Aorta (tissue), 5 donors: ENCODE results near the gene EIPR1. TPM values are rescaled to one million over a fixed set of nuclear protein-coding genes. Genes with fewer than 3 reads are reported as not detected.
A peak's percentile ranks its signal among the peaks of the same experiment; 100 is the strongest.

Source experiments
- ATAC-seq: fragments of 200-7000 bp; cut with Tn5 transposase; one replicate; pipeline ENCODE4 v1.9.1; 2022; ENCODE audit warnings: moderate library complexity; ENCODE audit not compliant: low FRiP score
- DNase-seq, 2 donors: peaks; one replicate each; pipeline ENCODE4 v3.0.0-alpha.2; 2020
- H3K27ac ChIP-seq, 2 donors: one replicate each; pipeline ENCODE4 v1.5.1; 2013; ENCODE audit warnings: low read length in 2 of 2, mild to moderate bottlenecking in 2 of 2, moderate library complexity in 2 of 2, control low read depth in 1 of 2, inconsistent platforms in 1 of 2, low read depth in 1 of 2
- H3K27me3 ChIP-seq, 2 donors: one replicate each; pipeline ENCODE4 v1.6.1; 2013; ENCODE audit warnings: control low read depth in 1 of 2, low read length in 1 of 2, mild to moderate bottlenecking in 1 of 2, moderate library complexity in 1 of 2; ENCODE audit not compliant: insufficient read depth in 2 of 2, control insufficient read depth in 1 of 2
- H3K36me3 ChIP-seq, 2 donors: one replicate each; pipeline ENCODE4 v1.6.1; 2013; ENCODE audit warnings: control low read depth in 1 of 2, low read length in 1 of 2, mild to moderate bottlenecking in 1 of 2; ENCODE audit not compliant: insufficient read depth in 2 of 2, control insufficient read depth in 1 of 2
- H3K4me1 ChIP-seq, 2 donors: one replicate each; pipeline ENCODE4 v1.6.1; 2013; ENCODE audit warnings: low read length in 2 of 2, control low read depth in 1 of 2, mild to moderate bottlenecking in 1 of 2, moderate library complexity in 1 of 2; ENCODE audit not compliant: insufficient read depth in 2 of 2, control insufficient read depth in 1 of 2
- H3K4me3 ChIP-seq, 2 donors: one replicate each; pipeline ENCODE4 v1.5.1; 2013; ENCODE audit warnings: low read length in 2 of 2, control low read depth in 1 of 2, mild to moderate bottlenecking in 1 of 2
- H3K9me3 ChIP-seq: one replicate; pipeline ENCODE4 v1.6.1; 2013; ENCODE audit warnings: mild to moderate bottlenecking, low read length; ENCODE audit not compliant: control insufficient read depth
- WGBS, 2 donors: extraction: QIAGEN DNeasy Blood & Tissue Kit; methylation state at CpG; one replicate each; pipeline ENCODE4 v1.1.7; 2013; 5-methylcytosine and 5-hydroxymethylcytosine counted together
- intact Hi-C, 2 donors: fragments of 100-400 bp; cut with DNase I; formaldehyde crosslinking; loops; one replicate each; pipeline versions ENCODE4 v1.14.2 to v1.15.0; 2022
- polyA plus RNA-seq, 2 donors: library from polyadenylated mRNA; stranded (reverse); fragments of 200-250 nt; gene quantifications; one replicate each; pipeline ENCODE4 v1.2.3, GENCODE V29; 2013
- total RNA-seq, 2 donors: library from RNA; stranded (reverse); fragmentation: NEBNext Ultra II Directional; extraction: Animal tissue kit (Norgen Biotek cat#: 25700); gene quantifications; one replicate each; pipeline ENCODE4 v1.2.1, GENCODE V29; 2021
- donor health status: healthy with polysubstance abuse.
- donor health status: Bipolar disorder and iron deficiency.
- donor health status: DM: no; HTN: no; CAD: no.
- donor health status: DM: no; HTN: no; CAD: no.
- donor health status: DM: yes; HTN: yes; CAD: no.

The EIPR1 gene
- total and polyA plus RNA-seq, 4 donors, result 9.7 to 13.7 (median 10.0) TPM

DNA sequence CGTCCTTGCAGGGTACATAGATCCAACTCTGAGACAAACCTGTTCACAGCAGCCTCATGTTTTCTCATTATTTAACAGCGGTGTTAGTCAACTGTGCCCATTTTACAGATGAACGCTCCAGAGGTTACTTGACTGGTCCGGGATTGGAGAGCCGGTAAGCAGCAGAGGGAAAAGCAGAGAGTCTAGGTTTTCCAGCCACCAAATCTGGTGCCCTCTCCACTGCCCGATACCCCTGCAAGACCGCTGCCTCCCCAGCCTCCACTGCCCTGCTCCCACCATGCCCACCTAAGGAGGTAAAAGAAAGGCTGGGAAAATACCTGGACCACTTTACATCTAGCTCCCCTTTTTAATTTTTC, 51.5 kb downstream of the EIPR1 start:
- no peaks in the 10 kb centered on the region for H3K9me3 ChIP-seq
- no peak overlapping the region for H3K4me3 ChIP-seq
- no peaks in the 10 kb centered on the region for H3K4me1 ChIP-seq
- intact Hi-C loops, result no loop called here
- peaks cover 0 to 2% of the 10 kb centered on the region in 2 donors for H3K36me3 ChIP-seq
- H3K27me3 ChIP-seq, result no peaks in the 10 kb centered on the region
- H3K27ac ChIP-seq, result no peak overlapping the region
- ATAC-seq (no peak), DNase-seq (no peak)
- 97 to 98% methylated on average over 7 of the region's 7 CpGs for WGBS, 2 donors

GRCh38 chr2:3325458-3326181, 52.0 kb downstream of the EIPR1 start:
- DNase-seq, result no peak

GRCh38 chr2:3324404-3325281, 53.0 kb downstream of the EIPR1 start:
- H3K4me1 ChIP-seq, result no peaks in the 10 kb centered on the region
- H3K4me3 ChIP-seq, result no peak overlapping the region
- H3K27me3 ChIP-seq, result no peaks in the 10 kb centered on the region
- DNase-seq (peak in 1 of 2 donors; percentile 30), ATAC-seq (no peak)
- H3K9me3 ChIP-seq, result no peaks in the 10 kb centered on the region
- H3K27ac ChIP-seq, result no peak overlapping the region
- intact Hi-C loops, result no loop called here
- 91 to 94% methylated on average over 34 of the region's 34 CpGs for WGBS, 2 donors
- H3K36me3 ChIP-seq, result no peaks in the 10 kb centered on the region

More at GRCh38 chr2:3325458-3326181, 52.0 kb downstream of the EIPR1 start:
- Histone ChIP-seq H3K9me3 (no peaks in the 10 kb centered on the region), H3K4me1 (no peaks in the 10 kb centered on the region), H3K27me3 (no peaks in the 10 kb centered on the region), H3K4me3 (no peak overlapping the region), H3K36me3 (no peaks in the 10 kb centered on the region), H3K27ac (no peak overlapping the region)
- intact Hi-C loops, result no loop called here
- WGBS, 2 donors, result 86 to 93% methylated on average over 11 of the region's 11 CpGs
- no peak for ATAC-seq

DNA sequence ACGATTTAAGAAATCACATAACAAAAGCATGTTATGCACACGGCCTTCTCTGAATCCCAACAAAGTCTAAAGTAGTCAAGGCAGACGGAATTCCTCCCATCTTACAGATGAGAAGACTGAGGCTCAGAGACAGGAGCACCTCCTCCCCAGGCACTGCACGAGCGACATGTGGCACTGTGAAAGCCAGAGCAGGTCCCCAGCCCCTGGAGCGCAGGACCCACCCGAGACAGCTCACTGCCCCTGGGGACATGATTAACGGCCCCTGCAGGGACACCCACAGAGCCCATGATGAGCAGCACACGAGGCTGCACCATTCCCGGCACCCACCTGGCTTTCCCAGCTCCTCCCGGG, 53.6 kb downstream of the EIPR1 start:
- H3K4me1 ChIP-seq, result no peaks in the 10 kb centered on the region
- no peak overlapping the region for H3K27ac ChIP-seq
- WGBS, 2 donors, result 91 to 92% methylated on average over 11 of the region's 11 CpGs
- no peak overlapping the region for H3K4me3 ChIP-seq
- ATAC-seq, result no peak
- no peaks in the 10 kb centered on the region for H3K27me3 ChIP-seq
- no peaks in the 10 kb centered on the region for H3K36me3 ChIP-seq
- DNase-seq, result no peak
- no peaks in the 10 kb centered on the region for H3K9me3 ChIP-seq
- intact Hi-C loops, result no loop called here

DNA sequence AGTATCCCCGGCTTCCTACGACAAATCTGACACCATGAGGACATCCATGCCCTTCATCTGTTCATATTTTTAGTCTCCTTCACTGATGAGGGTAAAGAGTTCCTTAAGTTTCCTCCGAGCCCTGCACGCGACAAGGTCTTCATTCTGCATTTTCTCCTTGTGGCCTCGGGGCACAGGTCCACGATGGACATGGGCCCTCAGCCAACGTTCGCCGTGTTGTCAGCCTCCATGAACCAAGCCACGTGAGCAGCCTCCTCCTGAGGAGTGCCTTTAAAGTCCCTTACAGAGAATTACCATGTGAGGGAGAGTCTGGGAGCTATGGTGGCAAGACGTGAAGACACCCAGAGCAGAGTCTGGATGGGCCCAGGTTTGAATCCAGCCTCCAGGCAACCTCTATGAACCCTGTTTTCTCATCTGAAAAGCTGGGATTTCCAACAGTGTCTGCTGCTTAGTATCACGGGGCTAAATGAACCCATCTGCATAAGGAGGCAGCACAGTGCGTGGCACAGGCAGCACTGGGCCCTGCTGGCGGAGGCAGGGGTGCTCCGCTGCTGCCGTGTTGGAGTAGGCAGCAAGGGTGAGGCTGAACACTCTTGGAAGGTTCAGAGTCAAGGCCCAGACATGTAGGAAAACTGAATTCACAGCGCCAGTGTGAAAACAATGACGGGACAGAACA, 54.1 kb downstream of the EIPR1 start:
- no peaks in the 10 kb centered on the region for H3K27me3 ChIP-seq
- H3K9me3 ChIP-seq, result no peaks in the 10 kb centered on the region
- WGBS, 2 donors, result 90 to 93% methylated on average over 19 of the region's 19 CpGs
- intact Hi-C loops, result no loop called here
- H3K4me1 ChIP-seq, result no peaks in the 10 kb centered on the region
- H3K4me3 ChIP-seq, result no peak overlapping the region
- ATAC-seq, result no peak
- H3K36me3 ChIP-seq, result no peaks in the 10 kb centered on the region
- no peak overlapping the region for H3K27ac ChIP-seq
- peak in 1 of 2 donors; percentile 20 for DNase-seq

- no peak for ATAC-seq
- Histone ChIP-seq H3K27me3 (no peaks in the 10 kb centered on the region), H3K4me1 (no peaks in the 10 kb centered on the region), H3K4me3 (no peak overlapping the region), H3K9me3 (no peaks in the 10 kb centered on the region), H3K36me3 (no peaks in the 10 kb centered on the region), H3K27ac (no peak overlapping the region)
- WGBS, 2 donors, result 96% methylated on average over 18 of the region's 18 CpGs
- no peak for DNase-seq
- intact Hi-C loops, result no loop called here
Observed at GRCh38 chr2:3322311-3322970, 55.2 kb downstream of the EIPR1 start.

DNA sequence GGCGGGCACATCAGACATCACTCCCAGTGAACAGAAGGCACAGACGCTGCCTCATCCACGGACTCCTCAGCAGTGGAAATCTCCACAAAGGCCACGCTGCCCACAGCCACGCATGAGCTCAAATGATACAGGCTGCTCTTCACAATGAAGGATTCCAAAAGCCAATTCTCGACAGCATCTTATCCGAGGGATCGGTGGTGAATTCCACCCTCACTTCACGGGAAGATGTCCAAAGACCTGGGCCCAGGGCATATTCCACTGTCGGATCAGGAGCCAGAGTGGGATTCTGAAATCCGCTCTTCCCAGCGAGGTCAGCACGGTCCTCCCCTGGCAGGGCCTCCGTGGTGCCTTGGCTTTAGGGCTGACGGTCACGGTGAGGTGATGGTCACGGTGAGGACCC, 55.8 kb downstream of the EIPR1 start:
- H3K27me3 ChIP-seq, result no peaks in the 10 kb centered on the region
- 95% methylated on average over 17 of the region's 17 CpGs for WGBS, 2 donors
- DNase-seq (no peak), ATAC-seq (no peak)
- H3K27ac ChIP-seq, result no peak overlapping the region
- H3K36me3 ChIP-seq, result no peaks in the 10 kb centered on the region
- no peaks in the 10 kb centered on the region for H3K9me3 ChIP-seq
- no peaks in the 10 kb centered on the region for H3K4me1 ChIP-seq
- intact Hi-C loops, result no loop called here
- no peak overlapping the region for H3K4me3 ChIP-seq

- no peak for ATAC-seq
- intact Hi-C loops, result no loop called here
Observed at GRCh38 chr2:3320910-3321605, 56.6 kb downstream of the EIPR1 start.

More at GRCh38 chr2:3320910-3321605, 56.6 kb downstream of the EIPR1 start:
- WGBS, 2 donors, result 71 to 75% methylated on average over 16 of the region's 16 CpGs
- no peaks in the 10 kb centered on the region for H3K36me3 ChIP-seq
- peak in 1 of 2 donors; percentile 31 for DNase-seq
- no peaks in the 10 kb centered on the region for H3K27me3 ChIP-seq
- H3K4me3 ChIP-seq, result no peak overlapping the region
- H3K9me3 ChIP-seq, result no peaks in the 10 kb centered on the region
- no peak overlapping the region for H3K27ac ChIP-seq
- H3K4me1 ChIP-seq, result no peaks in the 10 kb centered on the region
